GM12891 (cell line): ENCODE results near the gene GLIPR1L2.
"Not testable (repeated sequence)": the region's sequence is repeated elsewhere in the genome, so short reads cannot be mapped to it uniquely, and the experiment has no call there.

Source experiments
- DNase-seq: peaks from one replicate; pipeline ENCODE4 v3.0.0; 2011; ENCODE audit warnings: low spot score; ENCODE audit not compliant: insufficient read length
- FAIRE-seq: peaks from 2 replicates; lab custom pipeline; 2011; peaks lifted over from hg19 to GRCh38; lab: Jason Lieb, UNC
- PAX5 ChIP-seq: IDR thresholded peaks from 2 replicates; pipeline ENCODE4 v1.6.1; 2011; ENCODE audit warnings: low read length, moderate library complexity, mild to moderate bottlenecking; ENCODE audit not compliant: insufficient read depth, severe bottlenecking
- POLR2A ChIP-seq: IDR thresholded peaks from 2 replicates; pipeline ENCODE4 v1.6.1; 2011; ENCODE audit warnings: low read depth, low read length, control low read depth
- POLR2AphosphoS5 ChIP-seq: IDR thresholded peaks from 2 replicates; pipeline ENCODE4 v1.6.1; 2011; ENCODE audit warnings: low read depth, low read length, control low read depth
- POU2F2 ChIP-seq: IDR thresholded peaks from 2 replicates; pipeline ENCODE4 v1.6.1; 2011; ENCODE audit warnings: low read depth, mild to moderate bottlenecking, control low read depth, low read length, moderate library complexity
- SPI1 ChIP-seq: IDR thresholded peaks from 2 replicates; pipeline ENCODE4 v1.6.1; 2011; ENCODE audit warnings: low read depth, low read length, control low read depth
- TAF1 ChIP-seq: IDR thresholded peaks from 2 replicates; pipeline ENCODE4 v1.6.1; 2011; ENCODE audit warnings: low read depth, low read length, control low read depth

Gene GLIPR1L2

DNA sequence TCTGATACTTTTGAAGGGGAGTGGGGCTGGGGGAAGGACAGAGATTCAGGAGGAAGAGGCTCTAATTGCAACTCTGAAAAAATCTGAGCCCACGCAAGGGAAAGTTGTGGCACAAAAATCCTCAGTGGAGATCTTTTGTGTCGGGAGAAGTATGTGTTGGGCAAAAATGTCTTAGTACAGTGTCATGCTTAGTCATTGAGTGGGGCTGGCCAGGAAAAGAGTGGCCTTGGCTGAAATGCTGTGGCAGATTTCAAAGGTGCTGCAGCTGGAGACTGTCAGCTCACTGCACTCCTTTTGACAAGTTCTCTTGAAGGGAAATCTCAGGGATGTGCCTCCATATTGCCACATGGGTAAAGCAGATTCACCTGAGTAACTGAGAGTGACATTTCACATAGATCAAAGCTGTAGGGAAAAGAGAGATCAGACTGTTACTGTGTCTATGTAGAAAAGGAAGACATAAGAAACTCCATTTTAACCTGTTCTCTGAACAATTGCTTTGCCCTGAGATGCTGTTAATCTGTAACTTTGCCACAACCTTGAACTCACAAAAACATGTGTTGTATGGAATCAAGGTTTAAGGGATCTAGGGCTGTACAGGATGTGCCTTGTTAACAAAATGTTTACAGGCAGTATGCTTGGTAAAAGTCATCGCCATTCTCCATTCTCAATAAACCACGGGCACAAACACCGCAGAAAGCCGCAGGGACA lies 53.7 kb downstream of the GLIPR1L2 start:
- TF ChIP-seq PAX5: no peak
- TF ChIP-seq POLR2A: no peak
- no peak for TF ChIP-seq POU2F2
- no peak for TF ChIP-seq SPI1
- no peak for TF ChIP-seq TAF1
- TF ChIP-seq POLR2AphosphoS5: no peak
- FAIRE-seq: no peak
- DNase-seq: no peak

- not testable (repeated sequence) for FAIRE-seq, DNase-seq
Measured at GRCh38 chr12:75445137-75445507, 54.2 kb downstream of the GLIPR1L2 start.

GRCh38 chr12:75446857-75447256 lies 56.0 kb downstream of the GLIPR1L2 start:
- DNase-seq (no peak), FAIRE-seq (no peak)
- no peak for TF ChIP-seq POLR2A
- TF ChIP-seq PAX5: no peak
- no peak for TF ChIP-seq POLR2AphosphoS5
- no peak for TF ChIP-seq TAF1
- TF ChIP-seq SPI1: no peak
- no peak for TF ChIP-seq POU2F2

DNA sequence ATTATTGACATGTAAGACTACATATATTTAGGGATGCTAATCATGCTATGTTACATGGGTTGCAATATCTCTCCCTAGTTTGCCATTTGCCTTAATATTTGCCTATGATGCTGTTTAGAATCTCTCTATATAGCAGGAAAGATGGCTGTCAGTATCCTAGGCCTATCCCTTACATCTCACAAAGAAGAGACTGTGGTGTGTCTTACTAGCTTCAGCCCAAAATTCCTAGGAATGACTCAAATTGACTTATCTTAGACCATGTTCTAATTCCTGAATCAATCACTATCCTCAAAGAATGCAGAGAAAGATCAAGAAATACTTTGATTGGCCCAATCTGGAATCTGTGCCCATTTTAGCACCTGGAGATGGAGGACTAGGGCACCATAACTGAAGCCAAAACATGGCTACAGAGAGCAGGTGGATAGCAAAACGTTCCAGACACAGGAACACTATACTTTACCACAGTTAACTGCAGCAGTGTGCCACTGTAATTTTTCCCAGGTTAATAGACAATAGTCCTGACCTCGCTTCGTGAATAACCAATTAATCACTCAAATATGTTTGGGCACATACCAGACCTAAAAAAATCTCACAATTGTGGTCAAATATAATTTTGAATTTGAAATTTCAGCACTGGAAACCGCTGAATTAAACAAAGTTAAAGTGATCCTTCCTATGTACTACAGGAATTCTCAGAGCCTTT lies 57.0 kb downstream of the GLIPR1L2 start:
- FAIRE-seq: no peak
- TF ChIP-seq TAF1 (no peak), POLR2AphosphoS5 (no peak), SPI1 (no peak), POLR2A (no peak), POU2F2 (no peak), PAX5 (no peak)

DNA sequence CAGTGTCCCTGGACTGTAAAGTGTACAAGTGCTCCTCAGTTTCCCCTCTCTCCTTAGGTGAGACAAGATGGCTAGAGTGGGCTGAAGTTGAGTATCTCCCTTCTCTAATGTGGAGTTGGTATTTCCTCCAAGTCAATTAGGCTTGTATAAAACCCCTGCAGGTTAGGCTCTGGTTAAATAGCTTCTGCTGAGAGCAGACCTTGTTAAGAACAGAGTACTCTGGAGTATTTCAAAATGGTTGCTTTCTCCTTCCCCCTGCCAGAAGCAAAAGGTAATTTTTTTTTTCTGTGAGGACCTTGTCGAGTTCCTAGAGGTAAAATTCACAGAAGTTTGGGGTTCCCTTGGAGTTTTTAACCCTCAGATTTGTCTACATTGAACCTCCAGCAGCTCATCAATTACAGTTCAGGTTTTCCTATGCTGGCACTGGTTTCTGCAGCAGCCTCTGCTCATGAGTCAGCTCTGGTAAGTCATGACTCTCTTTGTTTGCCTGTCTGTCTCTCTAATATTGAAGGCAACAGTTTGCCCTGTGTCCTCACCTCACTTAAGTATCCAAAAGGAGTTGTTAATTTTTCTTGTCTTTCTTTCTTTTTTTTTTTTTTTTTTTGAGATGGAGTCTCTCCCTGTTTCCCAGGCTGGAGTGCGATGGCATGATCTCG lies 61.9 kb downstream of the GLIPR1L2 start:
- no peak for TF ChIP-seq POLR2AphosphoS5
- TF ChIP-seq POLR2A: no peak
- DNase-seq (no peak), FAIRE-seq (no peak)

More for the DNA sequence above, 57.0 kb downstream of the GLIPR1L2 start:
- DNase-seq: no peak

- FAIRE-seq: no peak
- no peak for TF ChIP-seq SPI1
- TF ChIP-seq PAX5: no peak
- TF ChIP-seq POLR2A: no peak
- TF ChIP-seq TAF1: no peak
- TF ChIP-seq POU2F2: no peak
- TF ChIP-seq POLR2AphosphoS5: no peak
- no peak for DNase-seq
Measured at GRCh38 chr12:75455839-75456238, 65.0 kb downstream of the GLIPR1L2 start.

DNA sequence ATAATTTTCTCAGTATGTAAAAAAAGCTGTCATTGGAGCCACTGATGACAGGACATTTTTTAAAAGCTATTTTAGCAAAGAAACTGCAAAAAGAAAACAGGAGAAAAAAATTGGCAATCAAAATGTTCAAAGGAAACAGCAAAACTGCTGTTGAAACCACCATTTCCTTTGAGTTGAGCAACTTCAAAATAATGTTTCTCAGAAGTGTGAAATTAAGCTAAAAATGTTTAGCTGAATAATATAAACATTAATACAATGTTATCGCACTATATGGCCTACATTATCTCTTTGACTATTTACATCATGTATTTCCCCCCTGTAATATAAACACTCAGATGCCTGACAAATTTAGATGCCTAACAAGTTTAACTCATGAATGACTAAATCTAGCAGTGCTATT lies 66.3 kb downstream of the GLIPR1L2 start:
- FAIRE-seq (no peak), DNase-seq (no peak)
- no peak for TF ChIP-seq TAF1
- TF ChIP-seq PAX5: no peak
- no peak for TF ChIP-seq POLR2AphosphoS5

DNA sequence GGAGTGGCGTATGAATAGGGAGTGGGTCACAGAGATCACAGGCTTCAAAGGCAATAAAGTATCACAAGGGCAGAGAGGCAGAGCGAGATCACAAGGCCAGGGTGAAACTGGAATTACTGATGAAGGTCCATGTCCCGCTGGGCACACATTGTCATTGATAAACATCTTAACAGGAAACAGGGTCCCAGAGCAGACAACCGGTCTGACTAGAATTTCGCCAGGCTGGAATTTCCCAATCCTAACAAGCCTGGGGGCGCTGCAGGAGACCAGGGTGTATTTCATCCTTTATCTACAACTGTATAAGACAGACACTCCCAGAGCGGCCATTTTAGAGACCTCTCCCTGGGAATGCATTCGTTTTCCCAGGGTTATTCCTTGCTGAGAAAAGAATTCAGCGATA lies 67.0 kb downstream of the GLIPR1L2 start:
- FAIRE-seq, DNase-seq: not testable (repeated sequence)

- DNase-seq: no peak
- TF ChIP-seq PAX5 (no peak), POLR2A (no peak), POLR2AphosphoS5 (no peak), POU2F2 (no peak), SPI1 (no peak), TAF1 (no peak)
- no peak for FAIRE-seq
Measured at GRCh38 chr12:75459755-75460154, 68.9 kb downstream of the GLIPR1L2 start.

DNA sequence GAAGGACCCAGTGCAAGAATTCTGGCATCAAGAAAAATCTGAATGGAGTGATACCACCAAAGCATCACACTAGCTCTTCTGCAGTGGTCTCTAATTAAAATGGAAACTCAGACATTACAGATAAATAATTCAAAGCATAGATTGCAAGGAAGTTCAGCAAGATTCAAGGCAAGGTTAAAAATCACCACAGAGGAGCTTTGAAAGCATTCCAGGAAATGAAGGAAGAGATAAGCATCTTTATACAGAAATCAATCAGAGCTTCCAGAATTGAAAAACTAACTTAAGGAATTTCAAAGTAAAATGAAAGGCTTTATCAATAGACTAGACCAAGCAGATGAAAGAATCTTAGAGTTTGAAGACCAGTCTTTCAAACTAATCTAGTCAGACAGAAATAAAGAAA lies 69.3 kb downstream of the GLIPR1L2 start:
- TF ChIP-seq POU2F2 (no peak), TAF1 (no peak), PAX5 (no peak), POLR2A (no peak), POLR2AphosphoS5 (no peak), SPI1 (no peak)
- FAIRE-seq (no peak), DNase-seq (no peak)
